Neural cell (in vitro differentiated cells): ENCODE measurements around the gene OXLD1. TPM values are rescaled to one million over a fixed set of nuclear protein-coding genes. Genes with fewer than 3 reads are reported as not detected.

Experiments
- polyA plus RNA-seq: library from polyadenylated mRNA; depleted of rRNA; stranded (reverse); fragments of >200 nt; gene quantifications from 2 replicates; pipeline ENCODE4 v1.2.3, GENCODE V29; 2014
- small RNA-seq, 3 experiments: library from RNA; depleted of rRNA; stranded (forward); fragments of <200 nt; gene quantifications; one replicate each; pipeline ENCODE3, GENCODE V24; 2012

Gene OXLD1
- polyA plus RNA-seq, 1 donor from 2014 or later, result 61.0 TPM

Small RNA genes within 50 kb of the gene (small RNA-seq; reads per million reads assigned to genes)
- gene MIR6786, result 0 to 0.66 (median 0) reads per million in 3 experiments

Other genes starting within 250 kb of the OXLD1 start
- 8,273 and 9,187 TPM in 2 replicates for gene ACTG1, start 153.8 kb downstream of the OXLD1 start, polyA plus RNA-seq
- gene FSCN2, start 138.2 kb downstream of the OXLD1 start, polyA plus RNA-seq, result 3.6 and 4.8 TPM in 2 replicates
- 56.3 and 61.5 TPM in 2 replicates for gene FAAP100, start 114.3 kb downstream of the OXLD1 start, polyA plus RNA-seq
- gene NPLOC4, start 29.5 kb downstream of the OXLD1 start, polyA plus RNA-seq, result 32.3 and 42.9 TPM in 2 replicates
- gene TSPAN10, start 29.4 kb downstream of the OXLD1 start, polyA plus RNA-seq, result not detected in 2 replicates
- not detected in 2 replicates for gene PDE6G, start 10.1 kb downstream of the OXLD1 start, polyA plus RNA-seq
- gene CCDC137, start 132 bp upstream of the OXLD1 start, polyA plus RNA-seq, result 12.2 and 16.1 TPM in 2 replicates
- gene ARL16, start 17.2 kb upstream of the OXLD1 start, polyA plus RNA-seq, result 145 and 156 TPM in 2 replicates
- gene HGS, start 17.4 kb upstream of the OXLD1 start, polyA plus RNA-seq, result 81.1 and 97.2 TPM in 2 replicates
- 10.4 and 14.2 TPM in 2 replicates for gene MRPL12, start 36.8 kb upstream of the OXLD1 start, polyA plus RNA-seq
- gene SLC25A10, start 45.7 kb upstream of the OXLD1 start, polyA plus RNA-seq, result 8.7 and 10.3 TPM in 2 replicates
- not detected in 2 replicates for gene GCGR, start 137.5 kb upstream of the OXLD1 start, polyA plus RNA-seq
- gene MCRIP1, start 166.7 kb upstream of the OXLD1 start, polyA plus RNA-seq, result 510 and 524 TPM in 2 replicates
- gene PPP1R27, start 168.4 kb upstream of the OXLD1 start, polyA plus RNA-seq, result not detected in 2 replicates
- 82.8 and 99.2 TPM in 2 replicates for gene P4HB, start 193.9 kb upstream of the OXLD1 start, polyA plus RNA-seq
- 16.1 and 26.9 TPM in 2 replicates for gene ARHGDIA, start 204.7 kb upstream of the OXLD1 start, polyA plus RNA-seq
- gene ALYREF, start 225.0 kb upstream of the OXLD1 start, polyA plus RNA-seq, result 73.3 and 81.4 TPM in 2 replicates
- 371 and 389 TPM in 2 replicates for gene ANAPC11, start 225.1 kb upstream of the OXLD1 start, polyA plus RNA-seq
- gene NPB, start 235.6 kb upstream of the OXLD1 start, polyA plus RNA-seq, result 1.3 and 1.7 TPM in 2 replicates
- 28.9 and 35.3 TPM in 2 replicates for gene PCYT2, start 244.8 kb upstream of the OXLD1 start, polyA plus RNA-seq